ENCODE data around the gene RNF152. TPM values are rescaled to one million over a fixed set of nuclear protein-coding genes. Genes with fewer than 3 reads are reported as not detected.

Gene RNF152
- total RNA-seq, 4 donors from 2014 or later: 20.0 to 86.1 (median 33.0) TPM

DNA sequence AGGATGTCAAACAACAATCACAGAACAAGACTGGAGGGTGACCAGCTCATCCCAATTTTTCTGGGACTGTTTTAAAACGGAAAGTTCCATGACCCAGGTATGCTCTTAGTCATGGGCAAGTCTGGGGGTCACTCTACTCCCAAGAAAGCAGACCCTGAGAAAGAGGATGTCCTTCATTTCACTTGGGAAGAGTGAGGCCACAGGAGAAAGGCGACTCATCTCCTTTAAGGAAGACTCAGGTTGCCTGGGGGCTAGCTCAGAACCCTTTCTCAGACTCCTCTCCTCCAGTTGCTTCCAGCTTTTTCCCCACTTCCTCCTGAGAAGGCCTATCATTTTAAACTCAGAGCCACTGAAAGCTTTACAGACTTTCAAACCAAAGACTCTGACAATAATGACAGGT is 9.3 kb downstream of the RNF152 start:
- H3K36me3 ChIP-seq: no peaks in the 10 kb centered on the region
- no peaks in the 10 kb centered on the region for H3K9me3 ChIP-seq
- TF ChIP-seq, protein P1, sequence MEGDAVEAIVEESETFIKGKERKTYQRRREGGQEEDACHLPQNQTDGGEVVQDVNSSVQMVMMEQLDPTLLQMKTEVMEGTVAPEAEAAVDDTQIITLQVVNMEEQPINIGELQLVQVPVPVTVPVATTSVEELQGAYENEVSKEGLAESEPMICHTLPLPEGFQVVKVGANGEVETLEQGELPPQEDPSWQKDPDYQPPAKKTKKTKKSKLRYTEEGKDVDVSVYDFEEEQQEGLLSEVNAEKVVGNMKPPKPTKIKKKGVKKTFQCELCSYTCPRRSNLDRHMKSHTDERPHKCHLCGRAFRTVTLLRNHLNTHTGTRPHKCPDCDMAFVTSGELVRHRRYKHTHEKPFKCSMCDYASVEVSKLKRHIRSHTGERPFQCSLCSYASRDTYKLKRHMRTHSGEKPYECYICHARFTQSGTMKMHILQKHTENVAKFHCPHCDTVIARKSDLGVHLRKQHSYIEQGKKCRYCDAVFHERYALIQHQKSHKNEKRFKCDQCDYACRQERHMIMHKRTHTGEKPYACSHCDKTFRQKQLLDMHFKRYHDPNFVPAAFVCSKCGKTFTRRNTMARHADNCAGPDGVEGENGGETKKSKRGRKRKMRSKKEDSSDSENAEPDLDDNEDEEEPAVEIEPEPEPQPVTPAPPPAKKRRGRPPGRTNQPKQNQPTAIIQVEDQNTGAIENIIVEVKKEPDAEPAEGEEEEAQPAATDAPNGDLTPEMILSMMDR (IDR thresholded peaks at IDR 0.05): no peak
- no peak for TF ChIP-seq POLR2A (IDR thresholded peaks at IDR 0.05)
- DNase-seq: no peak
- H3K27ac ChIP-seq: no peak overlapping the region
- intact Hi-C loops (cut with DNase I; ENCODE audit: low total_unique reads): no loop called here
- H3K27me3 ChIP-seq: no peaks in the 10 kb centered on the region
- no peak overlapping the region for H3K4me3 ChIP-seq
- H3K4me1 ChIP-seq: no peaks in the 10 kb centered on the region

- Histone ChIP-seq H3K27me3 (no peaks in the 10 kb centered on the region), H3K4me3 (no peak overlapping the region), H3K9me3 (no peaks in the 10 kb centered on the region), H3K36me3 (no peaks in the 10 kb centered on the region), H3K4me1 (no peaks in the 10 kb centered on the region), H3K27ac (no peak overlapping the region)
- no peak for DNase-seq
- TF ChIP-seq, protein P1 (IDR thresholded peaks at IDR 0.05): no peak
- TF ChIP-seq POLR2A (IDR thresholded peaks at IDR 0.05): no peak
- intact Hi-C loops (cut with DNase I; ENCODE audit: low total_unique reads): no loop called here
Measured at GRCh38 chr18:61882296-61883004, 10.4 kb downstream of the RNF152 start.

GRCh38 chr18:61876899-61877298 is 15.9 kb downstream of the RNF152 start:
- intact Hi-C loops (cut with DNase I; ENCODE audit: low total_unique reads): no loop called here
- H3K4me3 ChIP-seq: no peak overlapping the region

GRCh38 chr18:61870151-61870550 is 22.7 kb downstream of the RNF152 start:
- Histone ChIP-seq H3K27me3 (no peaks in the 10 kb centered on the region), H3K4me1 (peaks cover 0 to 5% of the 10 kb centered on the region in 2 donors), H3K9me3 (no peaks in the 10 kb centered on the region), H3K36me3 (no peaks in the 10 kb centered on the region), H3K4me3 (no peak overlapping the region), H3K27ac (peak overlapping the region in 1 of 2 donors; percentile 56)
- TF ChIP-seq, protein P1 (IDR thresholded peaks at IDR 0.05): no peak
- TF ChIP-seq POLR2A (IDR thresholded peaks at IDR 0.05): no peak
- DNase-seq: no peak
- intact Hi-C loops (cut with DNase I; ENCODE audit: low total_unique reads): no loop called here

More at GRCh38 chr18:61876899-61877298, 15.9 kb downstream of the RNF152 start:
- H3K4me1 ChIP-seq: no peaks in the 10 kb centered on the region
- H3K36me3 ChIP-seq: no peaks in the 10 kb centered on the region
- TF ChIP-seq, protein P1 (IDR thresholded peaks at IDR 0.05): no peak
- no peak for TF ChIP-seq POLR2A (IDR thresholded peaks at IDR 0.05)
- H3K27ac ChIP-seq: no peak overlapping the region
- no peak for DNase-seq
- H3K9me3 ChIP-seq: no peaks in the 10 kb centered on the region
- H3K27me3 ChIP-seq: no peaks in the 10 kb centered on the region

- no peaks in the 10 kb centered on the region for H3K27me3 ChIP-seq
- no peak for DNase-seq
- intact Hi-C loops (cut with DNase I; ENCODE audit: low total_unique reads): no loop called here
- peak overlapping the region in 1 of 2 donors; percentile 56 for H3K27ac ChIP-seq
- no peak overlapping the region for H3K4me3 ChIP-seq
- peaks cover 0 to 5% of the 10 kb centered on the region in 2 donors for H3K4me1 ChIP-seq
- no peaks in the 10 kb centered on the region for H3K9me3 ChIP-seq
- TF ChIP-seq, protein P1 (IDR thresholded peaks at IDR 0.05): no peak
- TF ChIP-seq POLR2A (IDR thresholded peaks at IDR 0.05): no peak
- no peaks in the 10 kb centered on the region for H3K36me3 ChIP-seq
Measured at GRCh38 chr18:61869636-61870035, 23.2 kb downstream of the RNF152 start.
